HCT116 (cell line): ENCODE results near the gene HRK. TPM values are rescaled to one million over a fixed set of nuclear protein-coding genes. Genes with fewer than 3 reads are reported as not detected.

Source experiments
- ATAC-seq: fragments of 200-7000 bp; cut with Tn5 transposase; 2 replicates; pipeline ENCODE4 v1.9.1; 2020; ENCODE audit warnings: mild to moderate bottlenecking, moderate library complexity
- BruUV-seq: library from RNA; stranded (reverse); fragments of 400-500 nt; replicated peaks from 2 replicates; lab custom pipeline; 2021; lab: Mats Ljungman, UMichigan
- CTCF ChIA-PET: fragments of 300-600 bp; sonication (Branson Sonifier 250); formaldehyde crosslinking; loops from one replicate; lab custom pipeline; 2021; ENCODE audit warnings: antibody characterized with exemption; lab: Charles Lee
- POLR2A ChIA-PET: fragments of 300-600, 350-600 bp; sonication (Branson Sonifier 250); formaldehyde crosslinking; loops from one replicate; lab custom pipeline; 2021; ENCODE audit warnings: antibody characterized with exemption; lab: Charles Lee
- RAD21 ChIA-PET, 2 experiments: fragments of 300-600 bp; sonication (Branson Sonifier 250); formaldehyde crosslinking; loops; one replicate each; lab custom pipeline; 2023; ENCODE audit warnings: low total read pairs in 2 of 2; ENCODE audit not compliant: uncharacterized antibody in 2 of 2, unreplicated experiment in 2 of 2, low non-redundant PET in 1 of 2; lab: Charles Lee
- DNase-seq: peaks from one replicate; pipeline ENCODE4 v3.0.0-alpha.2; 2010; ENCODE audit warnings: low read depth, low spot score
- H2AFZ ChIP-seq: fragments of 200-600 bp; shearing (Covaris generic), sonication (generic); 2 replicates; pipeline ENCODE4 v1.6.1; 2017; ENCODE audit warnings: low read depth, mixed run types, mixed read lengths, antibody characterized with exemption, low read length; ENCODE audit not compliant: poor library complexity, severe bottlenecking
- H3K27ac ChIP-seq: 2 replicates; pipeline ENCODE4 v1.5.1; 2012; ENCODE audit warnings: low read depth, low read length
- H3K27me3 ChIP-seq: fragments of 200-600 bp; sonication (generic); 2 replicates; pipeline ENCODE4 v1.6.1; 2016; ENCODE audit warnings: mixed run types, low read length, mixed read lengths; ENCODE audit not compliant: insufficient read depth
- H3K36me3 ChIP-seq, 2 experiments: fragments of 200-500 bp in 1 of 2; fragments of 200-600 bp in 1 of 2; sonication (Bioruptor generic) in 1 of 2; sonication (generic) in 1 of 2; 2 replicates each; pipeline versions ENCODE4 v1.5.1 to v1.6.1; 2014 to 2016; ENCODE audit warnings: low read length in 2 of 2, inconsistent platforms in 1 of 2, mixed read lengths in 1 of 2, mixed run types in 1 of 2; ENCODE audit not compliant: insufficient read depth in 2 of 2, control insufficient read depth in 1 of 2
- H3K4me1 ChIP-seq, 2 experiments: fragments of 200-600 bp in 1 of 2; sonication (generic) in 1 of 2; 2 replicates each; pipeline versions ENCODE4 v1.5.1 to v1.6.1; 2012 to 2017; ENCODE audit warnings: low read length in 2 of 2, inconsistent platforms in 1 of 2, mild to moderate bottlenecking in 1 of 2, mixed read lengths in 1 of 2, mixed run types in 1 of 2, moderate library complexity in 1 of 2; ENCODE audit not compliant: insufficient read depth in 2 of 2, control insufficient read depth in 1 of 2
- H3K4me2 ChIP-seq: fragments of 200-600 bp; sonication (generic); 2 replicates; pipeline ENCODE4 v1.6.1; 2017; ENCODE audit warnings: mixed run types, low read length, mixed read lengths
- H3K4me3 ChIP-seq, 2 experiments: fragments of 200-600 bp in 1 of 2; sonication (generic) in 1 of 2; replicated peaks in 1 of 2; 2 replicates each; pipeline ENCODE4 v1.5.1; 2011 to 2016; ENCODE audit warnings: low read length in 2 of 2, control low read depth in 1 of 2, low read depth in 1 of 2, mild to moderate bottlenecking in 1 of 2, mixed read lengths in 1 of 2, mixed run types in 1 of 2
- H3K79me2 ChIP-seq: fragments of 200-600 bp; sonication (generic); 2 replicates; pipeline ENCODE4 v1.6.1; 2017; ENCODE audit warnings: mild to moderate bottlenecking, mixed run types, low read length, moderate library complexity, mixed read lengths; ENCODE audit not compliant: insufficient read depth
- H3K9ac ChIP-seq: fragments of 200-600 bp; sonication (generic); 2 replicates; pipeline ENCODE4 v1.6.1; 2016; ENCODE audit warnings: low read length, mixed read lengths
- H3K9me2 ChIP-seq: fragments of 200-600 bp; sonication (generic), shearing (Covaris generic); 2 replicates; pipeline ENCODE4 v1.6.1; 2017; ENCODE audit warnings: mixed run types, mild to moderate bottlenecking, moderate library complexity; ENCODE audit not compliant: insufficient read depth
- H3K9me3 ChIP-seq, 2 experiments: fragments of 200-500 bp in 1 of 2; fragments of 200-600 bp in 1 of 2; sonication (Bioruptor generic) in 1 of 2; sonication (generic) in 1 of 2; 2 replicates each; pipeline ENCODE4 v1.6.1; 2014 to 2017; ENCODE audit warnings: low read length in 2 of 2, mixed read lengths in 2 of 2, inconsistent platforms in 1 of 2, low read depth in 1 of 2, mild to moderate bottlenecking in 1 of 2, mixed run types in 1 of 2, moderate library complexity in 1 of 2; ENCODE audit not compliant: control insufficient read depth in 1 of 2, insufficient read depth in 1 of 2
- H4K20me1 ChIP-seq: fragments of 200-600 bp; sonication (generic), shearing (Covaris generic); 2 replicates; pipeline ENCODE4 v1.6.1; 2017; ENCODE audit warnings: mixed run types, mild to moderate bottlenecking, moderate library complexity; ENCODE audit not compliant: insufficient read depth
- EZH2 ChIP-seq: fragments of 200-600 bp; sonication (generic); IDR thresholded peaks from 2 replicates; pipeline ENCODE4 v1.6.1; 2017; ENCODE audit warnings: antibody characterized with exemption, mixed run types
- POLR2AphosphoS5 ChIP-seq: IDR thresholded peaks from 2 replicates; pipeline ENCODE4 v1.6.1; 2011; ENCODE audit warnings: mild to moderate bottlenecking, low read depth, low read length, moderate library complexity
- RAD21 ChIP-seq: IDR thresholded peaks from 2 replicates; pipeline ENCODE4 v1.6.1; 2012; ENCODE audit warnings: low read depth, mild to moderate bottlenecking
- SP1 ChIP-seq: IDR thresholded peaks from 2 replicates; pipeline ENCODE4 v1.6.1; 2012; ENCODE audit warnings: low read depth
- ZFX ChIP-seq: fragments of 450-650 bp; IDR thresholded peaks from 2 replicates; pipeline ENCODE4 v1.6.1; 2017
- intact Hi-C: fragments of 100-400 bp; cut with micrococcal nuclease; formaldehyde crosslinking; loops from 2 replicates; pipeline ENCODE4 v1.10.0; 2022
- total RNA-seq: library from RNA; stranded (reverse); gene quantifications from one replicate; pipeline ENCODE4 v1.2.1, GENCODE V29; 2021; ENCODE audit not compliant: unreplicated experiment
- TF ChIP-seq, protein P1 (sequence below): IDR thresholded peaks from 2 replicates; pipeline ENCODE4 v1.6.1; 2012
- TF ChIP-seq, protein P2 (sequence below), 3 experiments: fragments of 200-600 bp in 1 of 3; sonication (generic) in 1 of 3; IDR thresholded peaks in 2 of 3; conservative IDR thresholded peaks in 1 of 3; 2 replicates each; pipeline ENCODE4 v1.5.1; 2012 to 2017; ENCODE audit warnings: low read depth in 2 of 3, low read length in 2 of 3, antibody characterized with exemption in 1 of 3, borderline replicate concordance in 1 of 3, control low read depth in 1 of 3, mild to moderate bottlenecking in 1 of 3, mixed read lengths in 1 of 3, mixed run types in 1 of 3, moderate library complexity in 1 of 3; ENCODE audit not compliant: insufficient read depth in 1 of 3

The HRK gene
- total RNA-seq, 1 experiment from 2014 or later = 4.3 TPM

GRCh38 chr12:116878567-116879508, 2.4 kb downstream of the HRK start:
- no peaks in the 10 kb centered on the region for H4K20me1 ChIP-seq
- no peak for DNase-seq
- peaks cover 14 to 32% of the 10 kb centered on the region in 2 experiments; a peak in 3 of 4 replicates for H3K4me1 ChIP-seq
- H3K36me3 ChIP-seq = no peaks in the 10 kb centered on the region
- H2AFZ ChIP-seq = no peak overlapping the region
- intact Hi-C loops = no loop called here
- ATAC-seq = peak; percentile 75
- peak overlapping the region; percentile 65 for H3K9ac ChIP-seq
- peak overlapping the region; percentile 61 to 67 for H3K4me3 ChIP-seq
- BruUV-seq = TSS peak; percentile 75
- ChIA-PET CTCF (no interaction called here), RAD21 (no interaction called here), POLR2A (no interaction called here)
- H3K79me2 ChIP-seq = no peaks in the 10 kb centered on the region
- TF ChIP-seq EZH2 = no peak
- peak; percentile 81 for TF ChIP-seq POLR2AphosphoS5
- TF ChIP-seq RAD21 = no peak
- TF ChIP-seq, protein P1, sequence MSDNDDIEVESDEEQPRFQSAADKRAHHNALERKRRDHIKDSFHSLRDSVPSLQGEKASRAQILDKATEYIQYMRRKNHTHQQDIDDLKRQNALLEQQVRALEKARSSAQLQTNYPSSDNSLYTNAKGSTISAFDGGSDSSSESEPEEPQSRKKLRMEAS = peak; percentile 54
- TF ChIP-seq, protein P2, sequence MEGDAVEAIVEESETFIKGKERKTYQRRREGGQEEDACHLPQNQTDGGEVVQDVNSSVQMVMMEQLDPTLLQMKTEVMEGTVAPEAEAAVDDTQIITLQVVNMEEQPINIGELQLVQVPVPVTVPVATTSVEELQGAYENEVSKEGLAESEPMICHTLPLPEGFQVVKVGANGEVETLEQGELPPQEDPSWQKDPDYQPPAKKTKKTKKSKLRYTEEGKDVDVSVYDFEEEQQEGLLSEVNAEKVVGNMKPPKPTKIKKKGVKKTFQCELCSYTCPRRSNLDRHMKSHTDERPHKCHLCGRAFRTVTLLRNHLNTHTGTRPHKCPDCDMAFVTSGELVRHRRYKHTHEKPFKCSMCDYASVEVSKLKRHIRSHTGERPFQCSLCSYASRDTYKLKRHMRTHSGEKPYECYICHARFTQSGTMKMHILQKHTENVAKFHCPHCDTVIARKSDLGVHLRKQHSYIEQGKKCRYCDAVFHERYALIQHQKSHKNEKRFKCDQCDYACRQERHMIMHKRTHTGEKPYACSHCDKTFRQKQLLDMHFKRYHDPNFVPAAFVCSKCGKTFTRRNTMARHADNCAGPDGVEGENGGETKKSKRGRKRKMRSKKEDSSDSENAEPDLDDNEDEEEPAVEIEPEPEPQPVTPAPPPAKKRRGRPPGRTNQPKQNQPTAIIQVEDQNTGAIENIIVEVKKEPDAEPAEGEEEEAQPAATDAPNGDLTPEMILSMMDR (IDR thresholded peaks at IDR 0.05 in 2 of 3, conservative IDR thresholded peaks at IDR 0.05 in 1 of 3; ENCODE audit: borderline replicate concordance in 1 of 3, insufficient read depth in 1 of 3, low read depth in 2 of 3, low read length in 2 of 3) = no peak
- TF ChIP-seq ZFX = peak; percentile 51
- TF ChIP-seq SP1 = peak; percentile 56
- H3K27ac ChIP-seq = peak overlapping the region; percentile 38
- H3K27me3 ChIP-seq = no peaks in the 10 kb centered on the region
- H3K9me2 ChIP-seq = no peaks in the 10 kb centered on the region
- peak overlapping the region; percentile 87 for H3K4me2 ChIP-seq
- no peaks in the 10 kb centered on the region for H3K9me3 ChIP-seq
